ENCODE data around the gene KCTD16.

The KCTD16 gene

DNA sequence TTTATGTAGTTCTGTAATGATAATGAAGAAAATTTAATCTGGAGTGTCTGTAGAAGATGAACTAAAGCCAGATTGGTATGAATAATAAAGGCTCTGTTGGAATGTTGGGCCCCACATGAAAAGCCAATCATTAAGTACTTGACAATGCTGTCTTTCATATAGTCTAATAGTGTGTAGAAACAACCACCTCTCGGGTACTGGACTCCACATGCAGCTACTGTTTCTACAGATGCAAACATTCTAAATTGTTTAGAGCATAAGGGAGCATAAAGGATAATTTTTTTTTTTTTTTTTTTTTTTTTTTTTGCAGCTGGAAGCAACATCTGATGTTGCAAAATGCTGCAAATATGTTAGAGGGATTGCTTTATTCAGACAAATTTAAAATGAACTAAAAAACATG lies 354.3 kb downstream of the KCTD16 start:
- no peaks in the 10 kb centered on the region for H3K36me3 ChIP-seq (ENCODE audit: control insufficient read depth, insufficient read depth, low read length)
- no peaks in the 10 kb centered on the region; the same call in 1 of the 2 replicates for H3K4me1 ChIP-seq (ENCODE audit: control insufficient read depth, insufficient read depth, low read length)
- H3K27ac ChIP-seq (ENCODE audit: low read depth, low read length) = no peak overlapping the region
- no peaks in the 10 kb centered on the region for H3K9me3 ChIP-seq (ENCODE audit: control insufficient read depth, insufficient read depth, low read depth, low read length)
- no peak overlapping the region for H3K4me3 ChIP-seq (ENCODE audit: low read depth, low read length)
- H3K27me3 ChIP-seq (ENCODE audit: control insufficient read depth, insufficient read depth, low read length) = no peaks in the 10 kb centered on the region
- H3K9ac ChIP-seq (ENCODE audit: low read length) = no peak overlapping the region

- H3K27ac ChIP-seq (ENCODE audit: low read depth, low read length) = no peak overlapping the region
- no peak overlapping the region for H3K9ac ChIP-seq (ENCODE audit: low read length)
- H3K4me3 ChIP-seq (ENCODE audit: low read depth, low read length) = no peak overlapping the region
- peaks cover 5% of the 10 kb centered on the region; the same call in 1 of the 2 replicates for H3K9me3 ChIP-seq (ENCODE audit: control insufficient read depth, insufficient read depth, low read depth, low read length)
- no peaks in the 10 kb centered on the region for H3K36me3 ChIP-seq (ENCODE audit: control insufficient read depth, insufficient read depth, low read length)
- no peaks in the 10 kb centered on the region for H3K27me3 ChIP-seq (ENCODE audit: control insufficient read depth, insufficient read depth, low read length)
- H3K4me1 ChIP-seq (ENCODE audit: control insufficient read depth, insufficient read depth, low read length) = no peaks in the 10 kb centered on the region
These were observed 360.5 kb downstream of the KCTD16 start for GRCh38 chr5:144531188-144531587.
